ENCODE data around the gene ACAP3. TPM values are rescaled to one million over a fixed set of nuclear protein-coding genes. Genes with fewer than 3 reads are reported as not detected.
"Not testable (repeated sequence)": the region's sequence is repeated elsewhere in the genome, so short reads cannot be mapped to it uniquely, and the experiment has no call there.

Gene ACAP3
- total and polyA plus RNA-seq, 4 donors, result 58.7 to 265 (median 146) TPM

DNA sequence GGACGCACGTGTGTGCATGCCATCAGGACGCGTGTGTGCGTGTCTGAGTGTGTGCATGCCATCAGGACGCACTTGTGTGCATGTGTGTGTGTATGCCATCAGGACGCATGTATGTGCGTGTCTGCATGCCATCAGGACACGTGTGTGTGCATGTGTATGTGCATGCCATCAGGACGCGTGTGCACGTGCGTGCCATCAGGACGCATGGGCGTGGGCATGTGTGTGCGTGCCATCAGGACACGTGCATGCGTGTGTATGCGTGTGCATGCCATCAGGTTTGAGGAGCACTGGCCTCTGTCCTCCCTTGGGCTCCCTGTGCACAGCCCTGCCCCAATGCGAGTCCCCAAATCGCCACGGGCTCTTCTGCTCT, 48.6 kb downstream of the ACAP3 start:
- no peak for DNase-seq (ENCODE audit: low read depth in 4 of 6, low spot score in 6 of 6)
- H3K9me3 ChIP-seq (ENCODE audit: control insufficient read depth, insufficient read depth, low read length), result no peaks in the 10 kb centered on the region
- 98% methylated on average over 22 of the region's 22 CpGs for WGBS (ENCODE audit: insufficient coverage)

DNA sequence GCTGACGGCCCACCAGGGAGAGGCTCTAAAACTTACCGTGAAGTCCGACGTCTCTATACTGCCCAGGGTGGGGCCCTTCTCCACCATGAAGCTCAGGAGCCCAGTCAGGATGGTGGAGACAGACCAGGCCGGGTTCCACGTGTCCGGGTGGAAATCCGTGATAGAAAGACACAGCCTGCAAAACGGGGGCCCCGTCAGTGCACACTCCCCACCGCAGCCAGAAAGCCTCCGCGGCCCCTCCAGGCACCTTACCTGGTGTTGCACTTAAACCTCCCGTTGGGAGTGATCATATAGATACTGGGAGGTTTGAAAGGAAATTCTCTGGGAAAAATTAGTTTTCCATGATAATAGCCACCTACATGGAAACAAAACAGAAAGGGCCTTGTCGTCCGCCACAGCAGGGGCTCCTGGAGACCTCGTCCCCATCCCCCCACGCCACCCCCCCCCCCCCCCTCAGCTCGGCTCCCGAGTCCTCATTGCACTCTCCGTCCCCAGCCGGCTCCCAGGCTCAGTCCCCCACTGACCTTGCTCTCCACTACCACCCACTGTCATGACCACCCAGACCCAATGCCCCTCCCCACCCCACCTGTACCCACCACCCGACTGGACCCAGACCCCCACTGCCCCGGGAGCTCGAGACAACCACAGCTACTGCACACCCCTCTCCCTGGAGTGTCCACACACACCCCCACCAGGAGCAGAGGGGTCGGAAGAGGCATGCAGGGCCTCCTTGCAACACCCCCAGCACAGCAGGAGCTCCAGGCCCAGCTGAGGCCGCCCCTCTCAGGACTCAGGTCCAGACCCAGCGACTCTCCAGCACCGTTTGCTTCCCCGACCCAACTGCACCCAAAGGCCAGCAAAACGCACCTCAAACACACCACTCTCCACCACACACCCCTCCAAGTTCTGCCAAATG, 50.5 kb downstream of the ACAP3 start:
- no peak for DNase-seq (ENCODE audit: low read depth in 4 of 6, low spot score in 6 of 6)
- Histone ChIP-seq H3K36me3 (ENCODE audit: control insufficient read depth, insufficient read depth, low read length) (peaks cover 98% of the 10 kb centered on the region), H3K27ac (ENCODE audit: low read depth, low read length) (no peak overlapping the region), H3K9me3 (ENCODE audit: control insufficient read depth, insufficient read depth, low read length) (no peaks in the 10 kb centered on the region), H3K4me1 (ENCODE audit: control insufficient read depth, insufficient read depth, low read length) (peaks cover 7% of the 10 kb centered on the region), H3K27me3 (ENCODE audit: control insufficient read depth, insufficient read depth, low read length) (no peaks in the 10 kb centered on the region), H3K4me3 (ENCODE audit: low read depth, low read length) (no peak overlapping the region)
- WGBS (ENCODE audit: insufficient coverage), result 92% methylated on average over 23 of the region's 31 CpGs

More for the DNA sequence above, 48.6 kb downstream of the ACAP3 start:
- Histone ChIP-seq H3K4me3 (ENCODE audit: low read depth, low read length) (no peak overlapping the region), H3K36me3 (ENCODE audit: control insufficient read depth, insufficient read depth, low read length) (peaks cover 97% of the 10 kb centered on the region), H3K4me1 (ENCODE audit: control insufficient read depth, insufficient read depth, low read length) (peaks cover 7% of the 10 kb centered on the region), H3K27me3 (ENCODE audit: control insufficient read depth, insufficient read depth, low read length) (no peaks in the 10 kb centered on the region), H3K27ac (ENCODE audit: low read depth, low read length) (no peak overlapping the region)

GRCh38 chr1:1255611-1256010, 52.1 kb downstream of the ACAP3 start:
- Histone ChIP-seq H3K9me3 (ENCODE audit: control insufficient read depth, insufficient read depth, low read length) (no peaks in the 10 kb centered on the region), H3K27ac (ENCODE audit: low read depth, low read length) (no peak overlapping the region), H3K27me3 (ENCODE audit: control insufficient read depth, insufficient read depth, low read length) (no peaks in the 10 kb centered on the region), H3K36me3 (ENCODE audit: control insufficient read depth, insufficient read depth, low read length) (peaks cover 90% of the 10 kb centered on the region), H3K4me1 (ENCODE audit: control insufficient read depth, insufficient read depth, low read length) (no peaks in the 10 kb centered on the region), H3K4me3 (ENCODE audit: low read depth, low read length) (no peak overlapping the region)
- 94% methylated on average over 7 of the region's 10 CpGs for WGBS (ENCODE audit: insufficient coverage)
- no peak for DNase-seq (ENCODE audit: low read depth in 4 of 6, low spot score in 6 of 6)

- Histone ChIP-seq H3K9me3 (ENCODE audit: control insufficient read depth, insufficient read depth, low read length) (no peaks in the 10 kb centered on the region), H3K27me3 (ENCODE audit: control insufficient read depth, insufficient read depth, low read length) (no peaks in the 10 kb centered on the region), H3K4me1 (ENCODE audit: control insufficient read depth, insufficient read depth, low read length) (no peaks in the 10 kb centered on the region), H3K36me3 (ENCODE audit: control insufficient read depth, insufficient read depth, low read length) (peaks cover 86% of the 10 kb centered on the region), H3K27ac (ENCODE audit: low read depth, low read length) (no peak overlapping the region), H3K4me3 (ENCODE audit: low read depth, low read length) (no peak overlapping the region)
- WGBS (ENCODE audit: insufficient coverage), result 92% methylated on average over 26 of the region's 26 CpGs
- DNase-seq (ENCODE audit: low read depth in 4 of 6, low spot score in 6 of 6), result no peak
Measured at GRCh38 chr1:1255078-1255477, 52.7 kb downstream of the ACAP3 start.

DNA sequence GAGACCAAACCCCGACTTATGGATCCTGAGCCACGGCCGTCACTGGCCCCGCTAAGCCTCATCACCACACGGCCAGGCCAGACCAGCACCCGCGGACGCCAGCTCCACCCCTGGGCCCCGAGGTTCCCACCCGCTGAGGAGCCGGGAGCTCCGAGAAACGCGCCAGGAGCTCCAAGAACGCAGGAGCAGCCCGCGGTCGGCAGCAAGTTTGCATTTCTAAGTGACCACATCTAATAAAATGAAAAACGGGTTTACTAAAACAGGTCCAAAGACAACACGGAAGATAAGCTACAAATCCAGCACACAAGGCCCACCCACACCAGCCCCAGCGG, 53.1 kb downstream of the ACAP3 start:
- no peaks in the 10 kb centered on the region for H3K9me3 ChIP-seq (ENCODE audit: control insufficient read depth, insufficient read depth, low read length)
- H3K27ac ChIP-seq (ENCODE audit: low read depth, low read length), result no peak overlapping the region
- H3K4me3 ChIP-seq (ENCODE audit: low read depth, low read length), result no peak overlapping the region
- H3K27me3 ChIP-seq (ENCODE audit: control insufficient read depth, insufficient read depth, low read length), result no peaks in the 10 kb centered on the region
- WGBS (ENCODE audit: insufficient coverage), result 87% methylated on average over 19 of the region's 21 CpGs
- H3K36me3 ChIP-seq (ENCODE audit: control insufficient read depth, insufficient read depth, low read length), result peaks cover 81% of the 10 kb centered on the region
- no peak for DNase-seq (ENCODE audit: low read depth in 4 of 6, low spot score in 6 of 6)
- H3K4me1 ChIP-seq (ENCODE audit: control insufficient read depth, insufficient read depth, low read length), result no peaks in the 10 kb centered on the region

GRCh38 chr1:1253972-1254666, 53.6 kb downstream of the ACAP3 start:
- Histone ChIP-seq H3K4me1 (ENCODE audit: control insufficient read depth, insufficient read depth, low read length) (no peaks in the 10 kb centered on the region), H3K27me3 (ENCODE audit: control insufficient read depth, insufficient read depth, low read length) (no peaks in the 10 kb centered on the region), H3K4me3 (ENCODE audit: low read depth, low read length) (no peak overlapping the region), H3K36me3 (ENCODE audit: control insufficient read depth, insufficient read depth, low read length) (peaks cover 76% of the 10 kb centered on the region), H3K9me3 (ENCODE audit: control insufficient read depth, insufficient read depth, low read length) (no peaks in the 10 kb centered on the region), H3K27ac (ENCODE audit: low read depth, low read length) (no peak overlapping the region)
- DNase-seq (ENCODE audit: low read depth in 4 of 6, low spot score in 6 of 6), result no peak
- WGBS (ENCODE audit: insufficient coverage), result 97% methylated on average over 45 of the region's 50 CpGs

DNA sequence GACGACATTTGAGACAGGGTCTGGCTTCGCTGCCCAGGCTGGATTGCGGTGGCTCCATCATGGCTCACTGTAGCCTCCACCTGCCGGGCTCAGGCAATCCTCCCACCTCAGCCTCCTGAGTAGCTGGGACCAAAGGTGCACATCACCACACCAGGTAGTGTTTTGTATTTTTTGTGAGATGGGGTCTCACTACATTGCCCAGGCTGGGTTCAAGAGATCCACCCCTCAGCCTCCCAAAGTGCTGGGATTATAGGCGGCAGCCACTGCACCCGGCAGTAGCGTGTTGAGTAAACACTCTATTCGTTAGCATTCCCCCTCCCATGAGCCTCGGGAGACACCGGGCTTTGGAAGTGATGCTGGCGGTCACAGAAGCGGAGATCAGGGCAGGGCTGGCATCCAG, 54.4 kb downstream of the ACAP3 start:
- Histone ChIP-seq H3K27me3 (ENCODE audit: control insufficient read depth, insufficient read depth, low read length) (no peaks in the 10 kb centered on the region), H3K4me3 (ENCODE audit: low read depth, low read length) (no peak overlapping the region), H3K36me3 (ENCODE audit: control insufficient read depth, insufficient read depth, low read length) (peaks cover 68% of the 10 kb centered on the region), H3K27ac (ENCODE audit: low read depth, low read length) (no peak overlapping the region), H3K4me1 (ENCODE audit: control insufficient read depth, insufficient read depth, low read length) (no peaks in the 10 kb centered on the region), H3K9me3 (ENCODE audit: control insufficient read depth, insufficient read depth, low read length) (no peaks in the 10 kb centered on the region)
- DNase-seq (ENCODE audit: low read depth in 4 of 6, low spot score in 6 of 6), result no peak
- WGBS (ENCODE audit: insufficient coverage), result 80% methylated on average over 8 of the region's 12 CpGs

- no peak for DNase-seq (ENCODE audit: low read depth in 4 of 6, low spot score in 6 of 6)
- Histone ChIP-seq H3K27ac (ENCODE audit: low read depth, low read length) (no peak overlapping the region), H3K4me1 (ENCODE audit: control insufficient read depth, insufficient read depth, low read length) (no peaks in the 10 kb centered on the region), H3K4me3 (ENCODE audit: low read depth, low read length) (no peak overlapping the region), H3K36me3 (ENCODE audit: control insufficient read depth, insufficient read depth, low read length) (peaks cover 45% of the 10 kb centered on the region), H3K9me3 (ENCODE audit: control insufficient read depth, insufficient read depth, low read length) (no peaks in the 10 kb centered on the region), H3K27me3 (ENCODE audit: control insufficient read depth, insufficient read depth, low read length) (peaks cover 18% of the 10 kb centered on the region)
- 85% methylated on average over 15 of the region's 16 CpGs for WGBS (ENCODE audit: insufficient coverage)
Measured at GRCh38 chr1:1250786-1251284, 56.9 kb downstream of the ACAP3 start.

- Histone ChIP-seq H3K27me3 (ENCODE audit: control insufficient read depth, insufficient read depth, low read length) (peaks cover 27% of the 10 kb centered on the region), H3K4me1 (ENCODE audit: control insufficient read depth, insufficient read depth, low read length) (peaks cover 11% of the 10 kb centered on the region), H3K36me3 (ENCODE audit: control insufficient read depth, insufficient read depth, low read length) (peaks cover 28% of the 10 kb centered on the region)
- H3K9me3 ChIP-seq (ENCODE audit: control insufficient read depth, insufficient read depth, low read length); H3K4me3 ChIP-seq (ENCODE audit: low read depth, low read length); H3K27ac ChIP-seq (ENCODE audit: low read depth, low read length); DNase-seq (ENCODE audit: low read depth in 4 of 6, low spot score in 6 of 6): not testable (repeated sequence)
- 96% methylated on average over 4 of the region's 21 CpGs for WGBS (ENCODE audit: insufficient coverage)
Measured at GRCh38 chr1:1248009-1248913, 59.5 kb downstream of the ACAP3 start.

All from spinal cord (tissue), 10 donors.